Daoy (cell line): ENCODE measurements around the gene CDH5. TPM values are rescaled to one million over a fixed set of nuclear protein-coding genes. Genes with fewer than 3 reads are reported as not detected.
"Not testable (repeated sequence)": the region's sequence is repeated elsewhere in the genome, so short reads cannot be mapped to it uniquely, and the experiment has no call there.

Experiments used
- DNase-seq: peaks from one replicate; pipeline ENCODE4 v3.0.0-alpha.2; 2015; ENCODE audit warnings: low read depth
- total RNA-seq: library from RNA; depleted of rRNA; stranded (reverse); fragments of >200 nt; shearing (Covaris generic); gene quantifications from 2 replicates; pipeline ENCODE4 v1.2.3, GENCODE V29; 2014; rRNA removed

Gene CDH5
- total RNA-seq, 1 experiment from 2014 or later = 0.06 TPM

- DNase-seq = no peak
Observed at GRCh38 chr16:66437391-66437945, 71.0 kb downstream of the CDH5 start.

- no peak for DNase-seq
Observed at GRCh38 chr16:66438536-66438935, 72.0 kb downstream of the CDH5 start.

GRCh38 chr16:66439051-66439730 is 72.7 kb downstream of the CDH5 start:
- DNase-seq = no peak

DNA sequence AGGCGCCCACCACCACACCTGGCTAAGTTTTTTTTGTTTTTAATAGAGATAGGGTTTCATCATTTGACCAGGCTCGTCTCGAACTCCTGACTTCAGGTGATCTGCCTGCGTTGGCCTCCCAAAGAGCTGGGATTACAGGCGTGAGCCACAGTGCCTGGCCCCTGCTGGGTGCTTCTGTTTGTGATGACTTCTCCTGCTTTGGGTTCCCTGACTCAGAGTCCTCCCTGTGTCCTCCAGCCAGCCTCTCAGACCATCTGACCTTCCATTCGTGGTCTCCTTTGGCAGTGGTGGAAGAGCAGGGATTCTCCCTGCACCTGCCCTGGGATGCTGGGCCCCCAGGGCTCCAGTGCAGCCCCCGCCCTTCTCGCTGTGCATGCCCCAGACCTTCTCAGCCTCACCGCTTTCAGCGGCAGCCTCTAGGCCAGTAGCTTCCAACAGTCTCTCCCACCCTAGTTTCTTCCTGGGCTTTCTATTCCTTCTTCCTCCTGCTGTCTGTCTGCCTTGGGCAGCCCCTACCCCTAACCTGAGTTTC is 73.8 kb downstream of the CDH5 start:
- DNase-seq = no peak

- no peak for DNase-seq
Observed at GRCh38 chr16:66440970-66441369, 74.5 kb downstream of the CDH5 start.

- no peak for DNase-seq
Observed at GRCh38 chr16:66441586-66442375, 75.3 kb downstream of the CDH5 start.

DNA sequence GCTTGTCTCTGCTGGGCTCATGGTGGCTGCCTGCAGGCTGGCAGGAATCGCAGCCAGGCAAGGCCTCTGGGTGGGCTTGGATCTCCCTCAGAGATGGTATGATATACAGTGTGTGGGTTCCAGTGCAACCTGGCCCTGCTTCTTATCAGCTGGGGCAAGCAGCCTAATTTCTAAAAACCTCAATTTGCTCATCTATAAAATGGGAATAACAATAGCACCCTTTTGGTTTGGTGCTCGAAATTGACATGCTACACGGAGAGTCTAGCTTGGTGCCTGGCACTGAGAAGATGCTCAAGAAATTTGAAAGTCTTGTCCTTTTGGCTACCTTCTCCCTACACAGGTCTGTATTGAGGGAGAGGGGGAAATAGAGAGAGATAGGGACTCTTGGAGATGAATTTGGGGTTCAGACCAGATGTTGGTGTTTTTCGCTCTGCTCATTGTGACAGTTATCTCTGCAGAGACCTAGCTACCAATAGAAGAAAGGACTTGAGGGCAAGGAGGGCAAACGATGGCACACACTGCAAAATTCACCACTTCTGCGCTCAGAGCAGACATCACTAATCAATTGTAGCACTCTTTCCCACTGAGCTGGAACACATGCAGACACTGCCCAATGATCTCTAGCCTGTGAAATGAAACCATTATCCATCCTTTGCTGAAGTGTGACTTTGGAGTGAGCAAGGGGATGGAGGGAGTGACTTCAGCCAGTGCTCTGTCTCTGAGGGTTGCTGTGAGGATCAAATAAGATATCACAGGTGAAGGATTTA is 76.2 kb downstream of the CDH5 start:
- DNase-seq = no peak

GRCh38 chr16:66443269-66443652 is 76.8 kb downstream of the CDH5 start:
- no peak for DNase-seq

DNA sequence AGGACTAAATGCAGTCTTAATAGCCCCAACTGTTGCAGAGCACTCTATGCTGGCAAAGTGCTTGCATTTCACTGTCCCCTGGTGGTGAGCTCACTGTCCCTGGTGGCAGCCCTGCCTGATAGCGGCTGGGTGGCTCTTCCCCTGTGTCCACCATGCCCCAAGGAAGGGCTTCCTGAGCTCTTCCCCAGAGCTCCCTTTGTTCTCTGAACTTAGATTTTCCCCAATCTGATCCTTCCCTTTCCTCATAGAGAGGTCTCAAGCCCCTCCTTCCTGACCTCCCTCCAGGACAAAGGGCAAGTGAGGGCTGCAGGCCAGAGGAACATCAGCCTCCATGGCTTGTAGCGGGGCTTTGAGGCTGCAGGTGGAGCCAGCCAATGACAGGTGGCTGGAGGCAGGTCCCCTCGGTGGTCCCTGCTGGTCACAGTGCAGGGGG is 77.6 kb downstream of the CDH5 start:
- no peak for DNase-seq

DNA sequence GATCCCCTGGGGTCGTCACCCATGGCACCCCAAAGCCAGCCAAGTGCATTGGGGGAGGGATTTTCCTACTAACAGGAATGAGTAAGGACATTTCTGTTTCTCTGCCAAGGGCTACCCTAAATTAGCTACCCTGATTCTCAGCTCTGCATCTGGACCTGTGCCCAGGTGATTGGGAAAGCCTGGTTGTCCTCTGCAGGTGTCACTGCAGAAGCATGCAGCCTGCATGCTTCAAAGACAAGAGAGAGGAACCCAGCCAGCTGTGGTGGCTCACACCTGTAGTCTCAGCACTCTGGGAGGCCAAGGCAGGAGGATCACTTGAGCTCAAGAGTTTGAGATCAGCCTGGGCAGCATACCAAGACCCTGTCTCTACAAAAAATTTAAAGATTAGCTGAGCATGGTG is 80.2 kb downstream of the CDH5 start:
- DNase-seq = no peak

- DNase-seq = no peak
Observed at GRCh38 chr16:66447491-66447890, 81.0 kb downstream of the CDH5 start.

- no peak for DNase-seq
Observed at GRCh38 chr16:66451548-66451947, 85.1 kb downstream of the CDH5 start.

DNA sequence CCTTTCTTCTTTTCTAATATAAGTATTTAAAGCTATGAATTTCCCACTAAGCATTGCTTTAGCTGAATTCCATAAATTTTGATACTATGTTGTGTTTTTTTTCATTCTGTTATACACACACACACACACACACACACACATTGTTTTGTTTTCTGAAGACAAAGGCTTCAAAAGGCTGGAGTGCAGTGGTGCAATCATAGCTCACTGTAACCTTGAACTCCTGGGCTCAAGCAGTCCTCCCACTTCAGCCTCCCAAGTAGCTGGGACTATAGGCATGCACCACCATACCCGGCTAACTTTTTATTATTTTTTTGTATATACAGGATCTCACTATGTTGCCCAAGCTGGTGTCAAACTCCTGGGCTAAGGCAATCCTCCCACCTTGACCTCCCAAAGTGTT is 86.7 kb downstream of the CDH5 start:
- not testable (repeated sequence) for DNase-seq

Other genes with a start within 250 kb of the CDH5 start
- 0.21 TPM in 1 of 2 replicates, not detected in the other for gene BEAN1, start 60.6 kb downstream of the CDH5 start, total RNA-seq
- 8.5 TPM in 2 replicates for gene TK2, start 183.4 kb downstream of the CDH5 start, total RNA-seq
- 156 and 168 TPM in 2 replicates for gene CKLF, start 185.9 kb downstream of the CDH5 start, total RNA-seq
- 1.4 and 2.2 TPM in 2 replicates for gene CMTM1, start 199.7 kb downstream of the CDH5 start, total RNA-seq
- gene CMTM2, start 212.8 kb downstream of the CDH5 start, total RNA-seq = not detected in 2 replicates
- 6.6 and 7.3 TPM in 2 replicates for gene CMTM3, start 238.0 kb downstream of the CDH5 start, total RNA-seq